DND-41 (cell line): Measurements from ENCODE around the gene SMURF2.

Experiments
- CTCF ChIP-seq: IDR thresholded peaks from 2 replicates; pipeline ENCODE4 v1.5.1; 2012; ENCODE audit warnings: borderline replicate concordance, low read length, moderate library complexity, mild to moderate bottlenecking; ENCODE audit not compliant: poor library complexity, severe bottlenecking; ENCODE audit errors: extremely low read depth
- EZH2 ChIP-seq: IDR thresholded peaks from 3 replicates; pipeline ENCODE4 v1.6.1; 2012; ENCODE audit warnings: borderline replicate concordance, low read depth, mild to moderate bottlenecking, moderate library complexity, low read length, inconsistent platforms; ENCODE audit not compliant: severe bottlenecking

- TF ChIP-seq CTCF (no peak), EZH2 (no peak)
Observed at GRCh38 chr17:64508683-64509082, 153.4 kb downstream of the SMURF2 start.
